Right ventricle myocardium superior (tissue), 1 donor: ENCODE data around the gene DCDC2. TPM values are rescaled to one million over a fixed set of nuclear protein-coding genes. Genes with fewer than 3 reads are reported as not detected.
"Not testable (repeated sequence)": the region's sequence is repeated elsewhere in the genome, so short reads cannot be mapped to it uniquely, and the experiment has no call there.

Source experiments
- ATAC-seq: fragments of 200-7000 bp; cut with Tn5 transposase; one replicate; pipeline ENCODE4 v1.9.1; 2020; ENCODE audit warnings: mild to moderate bottlenecking; ENCODE audit not compliant: poor library complexity
- DNase-seq: peaks from one replicate; pipeline ENCODE4 v3.0.0-alpha.2; 2020
- intact Hi-C: fragments of 100-400 bp; cut with DNase I; formaldehyde crosslinking; loops from one replicate; pipeline ENCODE4 v1.11.2; 2022
- total RNA-seq: library from RNA; stranded (reverse); fragmentation: NEBNext Ultra II Directional; extraction: Animal tissue kit (Norgen Biotek cat#: 25700); gene quantifications from one replicate; pipeline ENCODE4 v1.2.1, GENCODE V29; 2021
- donor health status: DM: no; HTN: yes; CAD: no; lungs with severe emphysema.

Gene DCDC2
- total RNA-seq, 1 donor from 2014 or later, result not detected

- intact Hi-C loops, result no loop called here
- ATAC-seq (no peak), DNase-seq (no peak)
These were observed 161.8 kb downstream of the DCDC2 start for GRCh38 chr6:24195836-24196597.

- intact Hi-C loops, result no loop called here
- DNase-seq, result no peak
- ATAC-seq, result no peak
These were observed 162.7 kb downstream of the DCDC2 start for GRCh38 chr6:24194978-24195700.

GRCh38 chr6:24193364-24193763 is 164.5 kb downstream of the DCDC2 start:
- ATAC-seq (no peak), DNase-seq (no peak)
- intact Hi-C loops, result no loop called here

GRCh38 chr6:24191346-24191745 is 166.5 kb downstream of the DCDC2 start:
- DNase-seq (no peak), ATAC-seq (no peak)
- intact Hi-C loops, result no loop called here

GRCh38 chr6:24188578-24189080 is 169.2 kb downstream of the DCDC2 start:
- no peak for DNase-seq
- intact Hi-C loops, result no loop called here
- ATAC-seq, result no peak

GRCh38 chr6:24187965-24188577 is 169.8 kb downstream of the DCDC2 start:
- intact Hi-C loops, result no loop called here
- DNase-seq (no peak), ATAC-seq (no peak)

- intact Hi-C loops, result no loop called here
- no peak for ATAC-seq
- DNase-seq, result no peak
These were observed 171.5 kb downstream of the DCDC2 start for GRCh38 chr6:24186349-24186748.

- intact Hi-C loops, result no loop called here
- DNase-seq (no peak), ATAC-seq (no peak)
These were observed 174.3 kb downstream of the DCDC2 start for GRCh38 chr6:24183584-24183983.

- intact Hi-C loops, result no loop called here
- ATAC-seq (no peak), DNase-seq (no peak)
These were observed 200.0 kb downstream of the DCDC2 start for GRCh38 chr6:24157886-24158285.

- DNase-seq (no peak), ATAC-seq (no peak)
- intact Hi-C loops, result no loop called here
These were observed 203.7 kb downstream of the DCDC2 start for GRCh38 chr6:24154121-24154520.

- intact Hi-C loops, result no loop called here
- ATAC-seq (no peak), DNase-seq (no peak)
These were observed 205.8 kb downstream of the DCDC2 start for GRCh38 chr6:24152014-24152413.

- DNase-seq, result no peak
- no peak for ATAC-seq
- intact Hi-C loops, result no loop called here
These were observed 208.0 kb downstream of the DCDC2 start for GRCh38 chr6:24149836-24150235.

- intact Hi-C loops, result no loop called here
These were observed 208.6 kb downstream of the DCDC2 start for GRCh38 chr6:24149296-24149695.

GRCh38 chr6:24148684-24149083 is 209.2 kb downstream of the DCDC2 start:
- intact Hi-C loops, result no loop called here
- DNase-seq (no peak), ATAC-seq (no peak)

More at GRCh38 chr6:24149296-24149695, 208.6 kb downstream of the DCDC2 start:
- ATAC-seq (no peak), DNase-seq (no peak)

- no peak for ATAC-seq
- intact Hi-C loops, result no loop called here
- no peak for DNase-seq
These were observed 209.7 kb downstream of the DCDC2 start for GRCh38 chr6:24148154-24148570.

- ATAC-seq (no peak), DNase-seq (no peak)
- intact Hi-C loops, result no loop called here
These were observed 210.2 kb downstream of the DCDC2 start for GRCh38 chr6:24147511-24148153.

- intact Hi-C loops, result no loop called here
- ATAC-seq (no peak), DNase-seq (no peak)
These were observed 211.0 kb downstream of the DCDC2 start for GRCh38 chr6:24146871-24147270.

- DNase-seq (no peak), ATAC-seq (no peak)
- intact Hi-C loops, result no loop called here
These were observed 212.1 kb downstream of the DCDC2 start for GRCh38 chr6:24145690-24146131.

GRCh38 chr6:24142733-24143132 is 215.1 kb downstream of the DCDC2 start:
- DNase-seq, intact Hi-C loops, ATAC-seq: not testable (repeated sequence)
